Neural progenitor cell (in vitro differentiated cells): ENCODE data around the gene KNDC1.

ENCODE experiments used
- CTCF ChIP-seq: fragments of 200-600 bp; sonication (generic); IDR thresholded peaks from 2 replicates; pipeline ENCODE4 v1.5.1; 2017; ENCODE audit warnings: antibody characterized with exemption, mild to moderate bottlenecking
- EZH2 ChIP-seq: fragments of 200-600 bp; sonication (generic); IDR thresholded peaks from 2 replicates; pipeline ENCODE4 v1.6.1; 2017; ENCODE audit warnings: antibody characterized with exemption, mild to moderate bottlenecking, moderate library complexity
- EZH2phosphoT487 ChIP-seq: fragments of 200-600 bp; sonication (generic); IDR thresholded peaks from 2 replicates; pipeline ENCODE4 v1.6.1; 2017; ENCODE audit warnings: antibody characterized with exemption

GRCh38 chr10:133201151-133201947, 41.3 kb downstream of the KNDC1 start:
- TF ChIP-seq CTCF: no peak
- TF ChIP-seq EZH2: no peak
- no peak for TF ChIP-seq EZH2phosphoT487
